Neural progenitor cell (in vitro differentiated cells): ENCODE measurements around the gene PACRG.

ENCODE experiments used
- EZH2 ChIP-seq: fragments of 200-600 bp; sonication (generic); IDR thresholded peaks from 2 replicates; pipeline ENCODE4 v1.6.1; 2017; ENCODE audit warnings: antibody characterized with exemption, mild to moderate bottlenecking, moderate library complexity
- EZH2phosphoT487 ChIP-seq: fragments of 200-600 bp; sonication (generic); IDR thresholded peaks from 2 replicates; pipeline ENCODE4 v1.6.1; 2017; ENCODE audit warnings: antibody characterized with exemption
- TF ChIP-seq, protein P1 (sequence below): fragments of 200-600 bp; sonication (generic); IDR thresholded peaks from 2 replicates; pipeline ENCODE4 v1.5.1; 2017; ENCODE audit warnings: antibody characterized with exemption, mild to moderate bottlenecking

DNA sequence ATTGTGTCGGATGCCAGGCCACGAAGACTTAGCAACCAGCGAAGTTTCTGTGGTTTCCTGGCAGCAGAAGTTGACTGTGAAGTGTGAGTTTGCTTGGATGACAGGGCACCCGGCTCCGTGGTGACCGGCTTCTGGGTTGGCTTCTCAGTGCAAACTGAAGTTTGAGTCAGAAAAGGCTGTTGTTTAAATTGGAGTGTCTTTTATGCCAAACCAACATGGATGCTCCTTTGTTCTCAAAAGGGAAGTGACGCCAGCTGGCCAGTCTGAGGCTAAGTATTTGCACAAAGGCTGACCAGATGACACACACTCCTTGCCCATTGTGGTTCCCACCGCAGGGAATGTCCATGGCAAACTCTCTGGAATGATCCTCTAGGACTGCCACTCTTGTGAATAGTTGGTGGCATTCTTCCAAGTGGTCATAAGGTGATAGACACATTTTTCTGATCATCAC is 521.9 kb downstream of the PACRG start:
- TF ChIP-seq, protein P1, sequence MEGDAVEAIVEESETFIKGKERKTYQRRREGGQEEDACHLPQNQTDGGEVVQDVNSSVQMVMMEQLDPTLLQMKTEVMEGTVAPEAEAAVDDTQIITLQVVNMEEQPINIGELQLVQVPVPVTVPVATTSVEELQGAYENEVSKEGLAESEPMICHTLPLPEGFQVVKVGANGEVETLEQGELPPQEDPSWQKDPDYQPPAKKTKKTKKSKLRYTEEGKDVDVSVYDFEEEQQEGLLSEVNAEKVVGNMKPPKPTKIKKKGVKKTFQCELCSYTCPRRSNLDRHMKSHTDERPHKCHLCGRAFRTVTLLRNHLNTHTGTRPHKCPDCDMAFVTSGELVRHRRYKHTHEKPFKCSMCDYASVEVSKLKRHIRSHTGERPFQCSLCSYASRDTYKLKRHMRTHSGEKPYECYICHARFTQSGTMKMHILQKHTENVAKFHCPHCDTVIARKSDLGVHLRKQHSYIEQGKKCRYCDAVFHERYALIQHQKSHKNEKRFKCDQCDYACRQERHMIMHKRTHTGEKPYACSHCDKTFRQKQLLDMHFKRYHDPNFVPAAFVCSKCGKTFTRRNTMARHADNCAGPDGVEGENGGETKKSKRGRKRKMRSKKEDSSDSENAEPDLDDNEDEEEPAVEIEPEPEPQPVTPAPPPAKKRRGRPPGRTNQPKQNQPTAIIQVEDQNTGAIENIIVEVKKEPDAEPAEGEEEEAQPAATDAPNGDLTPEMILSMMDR = no peak
- no peak for TF ChIP-seq EZH2
- no peak for TF ChIP-seq EZH2phosphoT487
